ENCODE data around the gene NPFF.

The NPFF gene

GRCh38 chr12:53500776-53501614, 6.3 kb downstream of the NPFF start, which contains the start of gene TARBP2:
Gene TARBP2, plus strand, starts transcription at chr12:53501283. Its CDS starts 126 bp downstream, at chr12:53501409.
- peak within 1 kb of the TSS; percentile 66 for H3K4me3 ChIP-seq (ENCODE audit: control insufficient read depth, low read depth, low read length)
- TF ChIP-seq CTCF (conservative IDR thresholded peaks at IDR 0.05; ENCODE audit: control insufficient read depth, insufficient read depth, low read depth, low read length), result no peak
- DNase-seq (ENCODE audit: low read depth), result peak; percentile 100

- TF ChIP-seq CTCF (conservative IDR thresholded peaks at IDR 0.05; ENCODE audit: control insufficient read depth, insufficient read depth, low read depth, low read length), result no peak
- peak; percentile 86 for DNase-seq (ENCODE audit: low read depth)
These were observed 7.0 kb downstream of the NPFF start for GRCh38 chr12:53500142-53500775.

GRCh38 chr12:53499266-53500141, 7.8 kb downstream of the NPFF start, which contains the start of gene MAP3K12:
Gene MAP3K12, minus strand, starts transcription at chr12:53499458. Its CDS starts 12,067 bp downstream, at chr12:53487391.
- peak; percentile 60 for DNase-seq (ENCODE audit: low read depth)
- peak within 1 kb of the TSS; percentile 66 for H3K4me3 ChIP-seq (ENCODE audit: control insufficient read depth, low read depth, low read length)
- no peak for TF ChIP-seq CTCF (conservative IDR thresholded peaks at IDR 0.05; ENCODE audit: control insufficient read depth, insufficient read depth, low read depth, low read length)

More at GRCh38 chr12:53500142-53500775, 7.0 kb downstream of the NPFF start:
- H3K4me3 ChIP-seq (ENCODE audit: control insufficient read depth, low read depth, low read length), result peak overlapping the region; percentile 66

GRCh38 chr12:53498235-53498630, 9.1 kb downstream of the NPFF start:
- DNase-seq (ENCODE audit: low read depth), result no peak
- H3K4me3 ChIP-seq (ENCODE audit: control insufficient read depth, low read depth, low read length), result no peak overlapping the region
- TF ChIP-seq CTCF (conservative IDR thresholded peaks at IDR 0.05; ENCODE audit: control insufficient read depth, insufficient read depth, low read depth, low read length), result no peak

- no peak for TF ChIP-seq CTCF (conservative IDR thresholded peaks at IDR 0.05; ENCODE audit: control insufficient read depth, insufficient read depth, low read depth, low read length)
- no peak overlapping the region for H3K4me3 ChIP-seq (ENCODE audit: control insufficient read depth, low read depth, low read length)
- no peak for DNase-seq (ENCODE audit: low read depth)
These were observed 9.8 kb downstream of the NPFF start for GRCh38 chr12:53497461-53497860.

GRCh38 chr12:53496752-53497032, 10.6 kb downstream of the NPFF start:
- TF ChIP-seq CTCF (conservative IDR thresholded peaks at IDR 0.05; ENCODE audit: control insufficient read depth, insufficient read depth, low read depth, low read length), result no peak
- H3K4me3 ChIP-seq (ENCODE audit: control insufficient read depth, low read depth, low read length), result peak overlapping the region; percentile 13
- no peak for DNase-seq (ENCODE audit: low read depth)
